SK-N-SH (cell line): ENCODE results near the gene PGP. TPM values are rescaled to one million over a fixed set of nuclear protein-coding genes. Genes with fewer than 3 reads are reported as not detected.

ENCODE experiments used
- CTCF ChIA-PET: fragments of 300-600, 350-600 bp; formaldehyde crosslinking; extraction: SDS; loops from one replicate; lab custom pipeline; 2021; lab: Yijun Ruan, JAX
- POLR2A ChIA-PET: fragments of 350-600 bp; sonication (Branson Sonifier 250); formaldehyde crosslinking; extraction: SDS; loops from one replicate; lab custom pipeline; 2020; ENCODE audit warnings: antibody characterized with exemption, inconsistent platforms; lab: Yijun Ruan, JAX
- DNase-seq: peaks from one replicate; pipeline ENCODE4 v3.0.0; 2012
- H2AFZ ChIP-seq: fragments of 200-600 bp; sonication (generic); 2 replicates; pipeline ENCODE4 v1.8.1; 2016; ENCODE audit warnings: antibody characterized with exemption, mild to moderate bottlenecking, low read depth
- H3F3A ChIP-seq: fragments of 200-600 bp; sonication (generic); replicated peaks from 2 replicates; pipeline ENCODE3; 2016; ENCODE audit warnings: antibody characterized with exemption, mild to moderate bottlenecking; ENCODE audit not compliant: insufficient read depth
- H3K27ac ChIP-seq, 2 experiments: fragments of 200-500 bp in 1 of 2; fragments of 200-600 bp in 1 of 2; sonication (Bioruptor generic) in 1 of 2; sonication (generic), shearing (Covaris generic) in 1 of 2; 2 replicates each; pipeline versions ENCODE4 v1.5.1 to v1.6.1; 2014 to 2016; ENCODE audit warnings: low read depth in 2 of 2, inconsistent platforms in 1 of 2, low read length in 1 of 2, mild to moderate bottlenecking in 1 of 2, mixed read lengths in 1 of 2
- H3K27me3 ChIP-seq: fragments of 200-600 bp; sonication (generic), shearing (Covaris generic); 2 replicates; pipeline ENCODE4 v1.6.1; 2016; ENCODE audit warnings: mixed run types; ENCODE audit not compliant: insufficient read depth
- H3K36me3 ChIP-seq, 2 experiments: fragments of 200-500 bp in 1 of 2; fragments of 200-600 bp in 1 of 2; sonication (Bioruptor generic) in 1 of 2; sonication (generic) in 1 of 2; replicated peaks in 1 of 2; 2 replicates each; pipeline versions ENCODE3 to v1.5.1; 2014 to 2016; ENCODE audit warnings: low read length in 1 of 2, mild to moderate bottlenecking in 1 of 2; ENCODE audit not compliant: insufficient read depth in 2 of 2, control insufficient read depth in 1 of 2
- H3K4me1 ChIP-seq, 2 experiments: fragments of 200-500 bp in 1 of 2; fragments of 200-600 bp in 1 of 2; sonication (Bioruptor generic) in 1 of 2; sonication (generic), shearing (Covaris generic) in 1 of 2; 2 replicates each; pipeline versions ENCODE4 v1.5.1 to v1.6.1; 2014 to 2016; ENCODE audit warnings: low read depth in 1 of 2, low read length in 1 of 2, mixed run types in 1 of 2; ENCODE audit not compliant: insufficient read depth in 2 of 2, control insufficient read depth in 1 of 2
- H3K4me2 ChIP-seq: fragments of 200-600 bp; sonication (generic), shearing (Covaris generic); 2 replicates; pipeline ENCODE4 v1.6.1; 2017; ENCODE audit warnings: mixed run types
- H3K4me3 ChIP-seq, 2 experiments: fragments of 200-500 bp in 1 of 2; fragments of 200-600 bp in 1 of 2; sonication (Bioruptor generic) in 1 of 2; sonication (generic), shearing (Covaris generic) in 1 of 2; 2 replicates each; pipeline versions ENCODE4 v1.5.1 to v1.8.1; 2014 to 2016; ENCODE audit warnings: low read depth in 2 of 2, inconsistent platforms in 1 of 2, low read length in 1 of 2, mild to moderate bottlenecking in 1 of 2, mixed read lengths in 1 of 2, moderate library complexity in 1 of 2
- H3K79me2 ChIP-seq: fragments of 200-600 bp; sonication (generic); 2 replicates; pipeline ENCODE4 v1.8.1; 2017; ENCODE audit warnings: mild to moderate bottlenecking; ENCODE audit not compliant: insufficient read depth
- H3K9ac ChIP-seq: fragments of 200-600 bp; sonication (generic); 2 replicates; pipeline ENCODE4 v1.6.1; 2017; ENCODE audit warnings: mixed run types
- H3K9me2 ChIP-seq: fragments of 200-600 bp; sonication (generic); 2 replicates; pipeline ENCODE4 v1.6.1; 2017; ENCODE audit warnings: mixed run types
- H3K9me3 ChIP-seq: fragments of 200-600 bp; sonication (generic); 2 replicates; pipeline ENCODE4 v1.6.1; 2017; ENCODE audit warnings: mixed run types, mild to moderate bottlenecking, moderate library complexity
- H4K20me1 ChIP-seq: fragments of 200-600 bp; sonication (generic); 2 replicates; pipeline ENCODE4 v1.6.1; 2017; ENCODE audit warnings: mild to moderate bottlenecking, mixed run types; ENCODE audit not compliant: insufficient read depth
- ELF1 ChIP-seq: IDR thresholded peaks from 2 replicates; pipeline ENCODE4 v1.4.0; 2012
- FOSL2 ChIP-seq: IDR thresholded peaks from 2 replicates; pipeline ENCODE4 v1.4.0; 2012; ENCODE audit warnings: low read depth, mild to moderate bottlenecking, moderate library complexity, borderline replicate concordance
- FOXJ3 ChIP-seq: sonication (generic); formaldehyde crosslinking; IDR thresholded peaks from 2 replicates; pipeline ENCODE4 v1.5.1; 2020; ENCODE audit warnings: mild to moderate bottlenecking, missing genetic modification reagents
- GABPA ChIP-seq: IDR thresholded peaks from 2 replicates; pipeline ENCODE4 v1.4.0; 2012; ENCODE audit warnings: low read depth, mild to moderate bottlenecking
- JUND ChIP-seq: IDR thresholded peaks from 2 replicates; pipeline ENCODE4 v1.4.0; 2012
- MEF2A ChIP-seq: IDR thresholded peaks from 2 replicates; pipeline ENCODE4 v1.4.0; 2012; ENCODE audit warnings: low read depth, borderline replicate concordance
- NFIC ChIP-seq: IDR thresholded peaks from 2 replicates; pipeline ENCODE4 v1.4.0; 2012; ENCODE audit warnings: borderline replicate concordance
- NRF1 ChIP-seq: IDR thresholded peaks from 2 replicates; pipeline ENCODE4 v1.6.1; 2012; ENCODE audit warnings: low read depth, mild to moderate bottlenecking, low read length
- RAD21 ChIP-seq: IDR thresholded peaks from 2 replicates; pipeline ENCODE4 v1.6.1; 2012; ENCODE audit warnings: mild to moderate bottlenecking, low read length
- RXRA ChIP-seq: IDR thresholded peaks from 2 replicates; pipeline ENCODE4 v1.4.0; 2012; ENCODE audit warnings: low read depth, mild to moderate bottlenecking, borderline replicate concordance
- SIN3A ChIP-seq: IDR thresholded peaks from 2 replicates; pipeline ENCODE4 v1.6.1; 2012; ENCODE audit warnings: low read depth, mild to moderate bottlenecking, low read length, moderate library complexity, borderline replicate concordance
- TAF1 ChIP-seq: IDR thresholded peaks from 2 replicates; pipeline ENCODE4 v1.6.1; 2012; ENCODE audit warnings: low read depth, mild to moderate bottlenecking, low read length, moderate library complexity, borderline replicate concordance
- TCF12 ChIP-seq: IDR thresholded peaks from 2 replicates; pipeline ENCODE4 v1.4.0; 2012
- TEAD4 ChIP-seq: IDR thresholded peaks from 2 replicates; pipeline ENCODE4 v1.4.0; 2012; ENCODE audit warnings: mild to moderate bottlenecking, borderline replicate concordance; ENCODE audit not compliant: insufficient read depth
- WGBS: methylation state at CpG from one replicate; pipeline ENCODE4 v1.1.6; 2017; ENCODE audit warnings: low lambda C conversion rate; 5-methylcytosine and 5-hydroxymethylcytosine counted together
- polyA plus RNA-seq, 3 experiments: library from polyadenylated mRNA; depleted of rRNA; stranded (reverse); fragments of >200 nt; gene quantifications; 2 replicates each; pipeline ENCODE4 v1.2.3, GENCODE V29; 2012
- TF ChIP-seq, protein P1 (sequence below): IDR thresholded peaks from 2 replicates; pipeline ENCODE4 v1.6.1; 2012; ENCODE audit warnings: mild to moderate bottlenecking, low read depth, low read length, moderate library complexity
- TF ChIP-seq, protein P2 (sequence below): fragments of 150-350 bp; IDR thresholded peaks from 2 replicates; pipeline ENCODE4 v1.6.1; 2017; ENCODE audit warnings: antibody characterized with exemption, low read length, low read depth, borderline replicate concordance
- TF ChIP-seq, protein P3 (sequence below): IDR thresholded peaks from 2 replicates; pipeline ENCODE4; 2012
- TF ChIP-seq, protein P4 (sequence below): IDR thresholded peaks from 2 replicates; pipeline ENCODE4 v1.4.0; 2012; ENCODE audit warnings: low read depth, borderline replicate concordance
- TF ChIP-seq, protein P5 (sequence below): fragments of 150-350 bp; IDR thresholded peaks from 2 replicates; pipeline ENCODE4 v1.6.1; 2016; ENCODE audit warnings: mild to moderate bottlenecking, low read depth, low read length

The PGP gene
- polyA plus RNA-seq, 1 of the 3 experiments (the other 2 are of a cell fraction): 10.3 TPM

DNA sequence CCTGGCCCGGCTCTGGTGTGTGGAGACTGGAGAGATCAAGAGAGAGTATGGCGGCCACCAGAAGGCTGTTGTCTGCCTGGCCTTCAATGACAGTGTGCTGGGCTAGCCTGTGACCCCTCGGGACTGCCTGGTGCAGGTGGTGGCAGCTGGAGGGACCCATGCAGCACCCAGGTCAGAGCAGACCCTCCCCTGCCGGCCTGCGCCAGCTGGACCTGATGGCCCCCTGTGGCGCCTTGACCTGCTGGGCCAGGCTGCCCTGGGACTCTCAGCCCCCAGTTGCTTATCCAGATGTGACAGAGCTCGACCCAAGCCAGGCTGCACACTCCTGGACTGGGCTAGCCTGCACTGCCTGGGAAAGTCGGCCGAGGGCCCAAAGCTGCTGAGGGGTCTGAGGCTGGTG, 5.9 kb downstream of the PGP start (continued):
- TF ChIP-seq, protein P1, sequence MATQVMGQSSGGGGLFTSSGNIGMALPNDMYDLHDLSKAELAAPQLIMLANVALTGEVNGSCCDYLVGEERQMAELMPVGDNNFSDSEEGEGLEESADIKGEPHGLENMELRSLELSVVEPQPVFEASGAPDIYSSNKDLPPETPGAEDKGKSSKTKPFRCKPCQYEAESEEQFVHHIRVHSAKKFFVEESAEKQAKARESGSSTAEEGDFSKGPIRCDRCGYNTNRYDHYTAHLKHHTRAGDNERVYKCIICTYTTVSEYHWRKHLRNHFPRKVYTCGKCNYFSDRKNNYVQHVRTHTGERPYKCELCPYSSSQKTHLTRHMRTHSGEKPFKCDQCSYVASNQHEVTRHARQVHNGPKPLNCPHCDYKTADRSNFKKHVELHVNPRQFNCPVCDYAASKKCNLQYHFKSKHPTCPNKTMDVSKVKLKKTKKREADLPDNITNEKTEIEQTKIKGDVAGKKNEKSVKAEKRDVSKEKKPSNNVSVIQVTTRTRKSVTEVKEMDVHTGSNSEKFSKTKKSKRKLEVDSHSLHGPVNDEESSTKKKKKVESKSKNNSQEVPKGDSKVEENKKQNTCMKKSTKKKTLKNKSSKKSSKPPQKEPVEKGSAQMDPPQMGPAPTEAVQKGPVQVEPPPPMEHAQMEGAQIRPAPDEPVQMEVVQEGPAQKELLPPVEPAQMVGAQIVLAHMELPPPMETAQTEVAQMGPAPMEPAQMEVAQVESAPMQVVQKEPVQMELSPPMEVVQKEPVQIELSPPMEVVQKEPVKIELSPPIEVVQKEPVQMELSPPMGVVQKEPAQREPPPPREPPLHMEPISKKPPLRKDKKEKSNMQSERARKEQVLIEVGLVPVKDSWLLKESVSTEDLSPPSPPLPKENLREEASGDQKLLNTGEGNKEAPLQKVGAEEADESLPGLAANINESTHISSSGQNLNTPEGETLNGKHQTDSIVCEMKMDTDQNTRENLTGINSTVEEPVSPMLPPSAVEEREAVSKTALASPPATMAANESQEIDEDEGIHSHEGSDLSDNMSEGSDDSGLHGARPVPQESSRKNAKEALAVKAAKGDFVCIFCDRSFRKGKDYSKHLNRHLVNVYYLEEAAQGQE: no peak
- TF ChIP-seq NRF1 (no peak), GABPA (no peak), MEF2A (no peak), TAF1 (no peak), RXRA (no peak)
- TF ChIP-seq, protein P2, sequence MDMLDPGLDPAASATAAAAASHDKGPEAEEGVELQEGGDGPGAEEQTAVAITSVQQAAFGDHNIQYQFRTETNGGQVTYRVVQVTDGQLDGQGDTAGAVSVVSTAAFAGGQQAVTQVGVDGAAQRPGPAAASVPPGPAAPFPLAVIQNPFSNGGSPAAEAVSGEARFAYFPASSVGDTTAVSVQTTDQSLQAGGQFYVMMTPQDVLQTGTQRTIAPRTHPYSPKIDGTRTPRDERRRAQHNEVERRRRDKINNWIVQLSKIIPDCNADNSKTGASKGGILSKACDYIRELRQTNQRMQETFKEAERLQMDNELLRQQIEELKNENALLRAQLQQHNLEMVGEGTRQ: no peak
- TF ChIP-seq, protein P3, sequence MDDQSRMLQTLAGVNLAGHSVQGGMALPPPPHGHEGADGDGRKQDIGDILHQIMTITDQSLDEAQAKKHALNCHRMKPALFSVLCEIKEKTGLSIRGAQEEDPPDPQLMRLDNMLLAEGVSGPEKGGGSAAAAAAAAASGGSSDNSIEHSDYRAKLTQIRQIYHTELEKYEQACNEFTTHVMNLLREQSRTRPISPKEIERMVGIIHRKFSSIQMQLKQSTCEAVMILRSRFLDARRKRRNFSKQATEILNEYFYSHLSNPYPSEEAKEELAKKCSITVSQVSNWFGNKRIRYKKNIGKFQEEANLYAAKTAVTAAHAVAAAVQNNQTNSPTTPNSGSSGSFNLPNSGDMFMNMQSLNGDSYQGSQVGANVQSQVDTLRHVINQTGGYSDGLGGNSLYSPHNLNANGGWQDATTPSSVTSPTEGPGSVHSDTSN: no peak

DNA sequence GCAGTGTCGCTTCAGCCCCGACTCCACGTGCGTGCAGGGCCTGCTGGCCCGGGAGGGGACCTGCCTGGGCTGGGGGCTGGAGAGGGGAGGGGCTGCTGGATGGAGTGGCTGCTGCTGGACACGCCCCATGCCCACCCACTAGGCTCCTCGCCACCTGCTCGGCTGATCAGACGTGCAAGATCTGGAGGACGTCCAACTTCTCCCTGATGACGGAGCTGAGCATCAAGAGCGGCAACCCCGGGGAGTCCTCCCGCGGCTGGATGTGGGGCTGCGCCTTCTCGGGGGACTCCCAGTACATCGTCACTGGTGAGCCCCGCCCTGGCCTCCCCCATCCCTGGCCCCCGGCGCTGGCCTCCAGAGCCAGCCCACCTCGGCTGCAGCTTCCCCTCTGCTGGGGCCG, 6.3 kb downstream of the PGP start:
- no peak overlapping the region for H2AFZ ChIP-seq
- H3K4me2 ChIP-seq: no peak overlapping the region
- H3K27ac ChIP-seq: no peak overlapping the region
- peaks cover 11 to 36% of the 10 kb centered on the region in 2 experiments; a peak in 3 of 4 replicates for H3K4me1 ChIP-seq
- no peak for DNase-seq
- ChIA-PET POLR2A (no interaction called here), CTCF (interaction anchor here (1.1 kb wide), 1 partner anchor 186 kb away, joined by 3 read pairs; no protein-coding TSS in a partner anchor)
- no peaks in the 10 kb centered on the region for H3K9me3 ChIP-seq
- 100% methylated on average over 2 of the region's 23 CpGs for WGBS
- no peak overlapping the region for H3K4me3 ChIP-seq
- peaks cover 0 to 36% of the 10 kb centered on the region in 2 experiments for H3K36me3 ChIP-seq
- H3F3A ChIP-seq: peaks cover 11% of the 10 kb centered on the region
- no peaks in the 10 kb centered on the region for H3K9me2 ChIP-seq
- H4K20me1 ChIP-seq: peaks cover 9% of the 10 kb centered on the region; the same call in 1 of the 2 replicates
- H3K79me2 ChIP-seq: peaks cover 29% of the 10 kb centered on the region
- H3K9ac ChIP-seq: no peak overlapping the region
- H3K27me3 ChIP-seq: no peaks in the 10 kb centered on the region
- no peak for TF ChIP-seq SIN3A
- no peak for TF ChIP-seq JUND
- TF ChIP-seq, protein P4, sequence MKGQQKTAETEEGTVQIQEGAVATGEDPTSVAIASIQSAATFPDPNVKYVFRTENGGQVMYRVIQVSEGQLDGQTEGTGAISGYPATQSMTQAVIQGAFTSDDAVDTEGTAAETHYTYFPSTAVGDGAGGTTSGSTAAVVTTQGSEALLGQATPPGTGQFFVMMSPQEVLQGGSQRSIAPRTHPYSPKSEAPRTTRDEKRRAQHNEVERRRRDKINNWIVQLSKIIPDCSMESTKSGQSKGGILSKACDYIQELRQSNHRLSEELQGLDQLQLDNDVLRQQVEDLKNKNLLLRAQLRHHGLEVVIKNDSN: no peak
- no peak for TF ChIP-seq FOSL2
- TF ChIP-seq FOXJ3 (CRISPR knock-in tag): no peak
- TF ChIP-seq, protein P3: no peak
- no peak for TF ChIP-seq ELF1
- no peak for TF ChIP-seq GABPA
- no peak for TF ChIP-seq RXRA
- TF ChIP-seq TEAD4: no peak
- TF ChIP-seq, protein P5, sequence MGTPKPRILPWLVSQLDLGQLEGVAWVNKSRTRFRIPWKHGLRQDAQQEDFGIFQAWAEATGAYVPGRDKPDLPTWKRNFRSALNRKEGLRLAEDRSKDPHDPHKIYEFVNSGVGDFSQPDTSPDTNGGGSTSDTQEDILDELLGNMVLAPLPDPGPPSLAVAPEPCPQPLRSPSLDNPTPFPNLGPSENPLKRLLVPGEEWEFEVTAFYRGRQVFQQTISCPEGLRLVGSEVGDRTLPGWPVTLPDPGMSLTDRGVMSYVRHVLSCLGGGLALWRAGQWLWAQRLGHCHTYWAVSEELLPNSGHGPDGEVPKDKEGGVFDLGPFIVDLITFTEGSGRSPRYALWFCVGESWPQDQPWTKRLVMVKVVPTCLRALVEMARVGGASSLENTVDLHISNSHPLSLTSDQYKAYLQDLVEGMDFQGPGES: no peak
- TF ChIP-seq, protein P1: no peak
- TF ChIP-seq RAD21: no peak
- no peak for TF ChIP-seq TCF12
- TF ChIP-seq NFIC: no peak
